ENCODE data around the gene TNIK.

GRCh38 chr3:171428892-171429291, 31.3 kb downstream of the TNIK start:
- TF ChIP-seq CTCF (IDR thresholded peaks at IDR 0.05; ENCODE audit: low read depth, low read length, missing input control) (no peak), MAX (IDR thresholded peaks at IDR 0.05) (no peak), SP1 (IDR thresholded peaks at IDR 0.05) (no peak), RAD21 (IDR thresholded peaks at IDR 0.05) (no peak), TAF1 (conservative IDR thresholded peaks at IDR 0.05) (no peak), GABPA (IDR thresholded peaks at IDR 0.05 in 1 of 2, conservative IDR thresholded peaks at IDR 0.05 in 1 of 2) (no peak), REST (IDR thresholded peaks at IDR 0.05) (no peak), RXRA (IDR thresholded peaks at IDR 0.05) (no peak), EGR1 (IDR thresholded peaks at IDR 0.05; ENCODE audit: low read depth in 2 of 2) (no peak), JUND (IDR thresholded peaks at IDR 0.05) (no peak), HNF4G (IDR thresholded peaks at IDR 0.05) (no peak)
